GM23248 (cell line): ENCODE data around the gene CDH10. TPM values are rescaled to one million over a fixed set of nuclear protein-coding genes. Genes with fewer than 3 reads are reported as not detected.

Experiments used
- DNase-seq: peaks from one replicate; pipeline ENCODE4 v3.0.0-alpha.2; 2015
- H2AFZ ChIP-seq: fragments of 200-600 bp; sonication (generic); 2 replicates; pipeline ENCODE4 v1.6.1; 2016; ENCODE audit warnings: antibody characterized with exemption
- H3F3A ChIP-seq: fragments of 200-600 bp; sonication (generic); 2 replicates; pipeline ENCODE4 v1.6.1; 2016; ENCODE audit warnings: mild to moderate bottlenecking, antibody characterized with exemption, mixed run types; ENCODE audit not compliant: insufficient read depth
- H3K27ac ChIP-seq: fragments of 200-600 bp; sonication (generic); 2 replicates; pipeline ENCODE4 v1.5.1; 2016; ENCODE audit warnings: mild to moderate bottlenecking
- H3K27me3 ChIP-seq: fragments of 200-600 bp; sonication (generic); replicated peaks from 2 replicates; pipeline ENCODE4 v1.6.1; 2016; ENCODE audit warnings: mild to moderate bottlenecking; ENCODE audit not compliant: insufficient read depth
- H3K36me3 ChIP-seq: fragments of 200-600 bp; sonication (generic); 2 replicates; pipeline ENCODE4 v1.6.1; 2016; ENCODE audit warnings: low read depth, mild to moderate bottlenecking
- H3K4me1 ChIP-seq: fragments of 200-600 bp; sonication (generic); 2 replicates; pipeline ENCODE4 v1.6.1; 2016; ENCODE audit warnings: mild to moderate bottlenecking; ENCODE audit not compliant: insufficient read depth
- H3K4me2 ChIP-seq: fragments of 200-600 bp; sonication (generic); one replicate; pipeline ENCODE4 v1.6.1; 2016; ENCODE audit warnings: mild to moderate bottlenecking; ENCODE audit not compliant: unreplicated experiment
- H3K4me3 ChIP-seq: fragments of 200-600 bp; sonication (generic); 2 replicates; pipeline ENCODE4 v1.5.1; 2016; ENCODE audit warnings: mild to moderate bottlenecking
- H3K79me2 ChIP-seq: fragments of 200-600 bp; sonication (generic); 2 replicates; pipeline ENCODE4 v1.6.1; 2016; ENCODE audit warnings: mild to moderate bottlenecking; ENCODE audit not compliant: insufficient read depth
- H3K9ac ChIP-seq: fragments of 200-600 bp; sonication (generic); 2 replicates; pipeline ENCODE4 v1.6.1; 2016; ENCODE audit warnings: mild to moderate bottlenecking
- H3K9me2 ChIP-seq: fragments of 200-600 bp; sonication (generic); 2 replicates; pipeline ENCODE4 v1.6.1; 2016; ENCODE audit warnings: mixed run types, mild to moderate bottlenecking, moderate library complexity; ENCODE audit not compliant: insufficient read depth
- H3K9me3 ChIP-seq: fragments of 200-600 bp; sonication (generic); one replicate; pipeline ENCODE4 v1.6.1; 2017; ENCODE audit warnings: low read depth
- H4K20me1 ChIP-seq: fragments of 200-600 bp; sonication (generic); 2 replicates; pipeline ENCODE4 v1.6.0; 2016; ENCODE audit not compliant: insufficient read depth
- EZH2 ChIP-seq: fragments of 200-600 bp; sonication (generic); IDR thresholded peaks from 2 replicates; pipeline ENCODE4 v1.6.1; 2018; ENCODE audit warnings: antibody characterized with exemption, mild to moderate bottlenecking; ENCODE audit not compliant: insufficient read depth, poor library complexity, severe bottlenecking
- EZH2phosphoT487 ChIP-seq: fragments of 200-600 bp; sonication (generic); IDR thresholded peaks from 2 replicates; pipeline ENCODE4 v1.6.1; 2018; ENCODE audit warnings: antibody characterized with exemption, moderate library complexity, mild to moderate bottlenecking, low read depth; ENCODE audit not compliant: insufficient read depth
- WGBS, 2 experiments: methylation state at CpG; one replicate each; pipeline ENCODE4 v1.1.6; 2015 to 2017; ENCODE audit warnings: low lambda C conversion rate in 2 of 2, low coverage in 1 of 2; ENCODE audit errors: missing lambda C conversion rate in 2 of 2; 5-methylcytosine and 5-hydroxymethylcytosine counted together
- in situ Hi-C: fragments of 300-500 bp; cut with MboI; formaldehyde crosslinking; loops from 2 replicates; pipeline ENCODE4 v1.15.0; 2020
- polyA plus RNA-seq: library from polyadenylated mRNA; unstranded; fragments of >200 nt; fragmentation: Nextera tagmentation; extraction: Ambion mirVana; gene quantifications from 2 replicates; pipeline ENCODE4 v1.2.1, GENCODE V29; 2016
- total RNA-seq: library from RNA; depleted of rRNA; stranded (reverse); fragments of >200 nt; shearing (Covaris generic); gene quantifications from 2 replicates; pipeline ENCODE4 v1.2.3, GENCODE V29; 2014

CDH10 gene
- total and polyA plus RNA-seq, 2 experiments from 2014 or later: 2.1 to 5.7 TPM

DNA sequence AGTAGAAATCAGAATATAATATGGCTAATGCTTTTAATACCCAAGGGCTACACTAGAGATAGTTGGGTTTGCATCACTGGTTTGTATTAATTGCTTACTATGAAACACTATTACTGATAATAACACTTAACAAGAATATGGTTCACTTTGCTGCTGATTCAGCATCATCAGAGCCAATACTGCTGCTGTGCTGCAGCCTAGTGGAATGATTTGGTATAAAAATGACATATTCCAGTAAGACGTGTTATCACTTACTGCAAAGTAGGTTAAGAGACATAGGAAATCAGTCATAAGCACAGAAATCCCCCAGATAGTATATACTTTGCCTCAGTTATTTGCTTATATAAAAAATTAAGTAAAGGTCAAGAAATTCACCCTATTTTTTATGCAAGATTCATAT is 2.8 kb downstream of the CDH10 start:
- no peak overlapping the region for H3K4me3 ChIP-seq
- no peaks in the 10 kb centered on the region for H3K9me2 ChIP-seq
- no peaks in the 10 kb centered on the region for H3F3A ChIP-seq
- no peak overlapping the region for H3K9ac ChIP-seq
- no peak for TF ChIP-seq EZH2phosphoT487
- TF ChIP-seq EZH2: no peak
- H3K4me1 ChIP-seq: no peaks in the 10 kb centered on the region
- peak; percentile 62 for DNase-seq
- in situ Hi-C loops: no loop called here
- no peaks in the 10 kb centered on the region for H3K9me3 ChIP-seq
- no peak overlapping the region for H3K4me2 ChIP-seq
- no peaks in the 10 kb centered on the region for H3K79me2 ChIP-seq
- 0% methylated on average over 1 of the region's 1 CpG for whole genome bisulfite sequencing, 2 experiments
- H3K36me3 ChIP-seq: no peaks in the 10 kb centered on the region
- no peak overlapping the region for H3K27ac ChIP-seq
- H2AFZ ChIP-seq: no peak overlapping the region
- no peaks in the 10 kb centered on the region for H4K20me1 ChIP-seq
- H3K27me3 ChIP-seq: no peaks in the 10 kb centered on the region

DNA sequence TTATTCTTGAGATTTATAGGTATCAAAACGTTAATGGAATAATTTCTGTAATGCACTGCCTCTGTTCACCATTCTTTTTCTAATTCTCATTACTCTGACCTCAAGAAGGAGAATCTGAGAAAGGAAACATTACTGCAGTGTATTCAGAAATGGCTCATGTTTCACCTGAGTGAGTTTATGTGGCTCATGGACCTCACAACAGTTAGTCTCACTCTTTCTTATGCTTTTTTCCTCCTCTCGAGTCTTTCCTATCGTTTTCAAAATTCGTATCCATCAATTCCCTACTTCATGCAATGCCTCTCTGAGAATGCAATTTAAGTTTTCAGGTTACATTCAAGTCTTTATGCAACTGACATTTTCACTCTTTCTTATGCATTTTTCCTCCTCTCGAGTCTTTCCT is 9.6 kb downstream of the CDH10 start:
- no peaks in the 10 kb centered on the region for H3K79me2 ChIP-seq
- no peak overlapping the region for H2AFZ ChIP-seq
- no peaks in the 10 kb centered on the region for H3K4me1 ChIP-seq
- 46 to 61% methylated on average over 5 of the region's 5 CpGs for WGBS, 2 experiments
- H3K27me3 ChIP-seq: no peaks in the 10 kb centered on the region
- no peak for DNase-seq
- no peak overlapping the region for H3K27ac ChIP-seq
- no peaks in the 10 kb centered on the region for H3K36me3 ChIP-seq
- H3K4me2 ChIP-seq: no peak overlapping the region
- in situ Hi-C loops: loop anchor here (10.0 kb wide), 1 partner anchor 380 kb away; no protein-coding TSS in a partner anchor
- no peak overlapping the region for H3K9ac ChIP-seq
- no peaks in the 10 kb centered on the region for H4K20me1 ChIP-seq
- H3K4me3 ChIP-seq: no peak overlapping the region
- no peaks in the 10 kb centered on the region for H3K9me2 ChIP-seq
- no peak for TF ChIP-seq EZH2
- no peak for TF ChIP-seq EZH2phosphoT487
- no peaks in the 10 kb centered on the region for H3F3A ChIP-seq
- no peaks in the 10 kb centered on the region for H3K9me3 ChIP-seq

DNA sequence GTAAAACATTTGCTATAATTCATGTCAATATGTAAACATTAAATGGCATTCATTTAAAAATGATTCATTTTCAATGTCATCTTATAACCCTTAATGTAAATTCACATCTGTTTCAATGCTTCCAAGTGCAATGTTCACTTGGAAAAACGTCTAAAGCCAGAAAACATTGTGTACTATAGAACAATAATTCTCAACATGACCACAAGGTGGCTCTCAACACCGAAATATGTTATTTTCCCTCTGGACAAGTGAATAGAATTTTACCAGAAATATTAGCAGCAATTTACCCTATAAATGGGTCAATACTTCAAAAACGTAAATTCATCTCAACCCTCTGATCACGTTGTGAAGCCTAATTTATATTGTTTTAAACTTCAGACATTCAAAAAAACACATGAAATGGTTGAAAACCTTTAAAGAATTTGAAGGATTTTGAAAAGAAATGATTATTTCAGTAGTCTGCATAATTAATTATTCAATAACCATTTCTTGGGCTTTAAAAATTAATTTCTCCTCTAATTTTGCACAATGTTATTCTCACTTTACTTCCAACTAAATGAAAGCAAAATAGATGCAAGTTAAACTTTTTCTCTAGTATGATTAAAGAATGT is 11.0 kb downstream of the CDH10 start:
- 0 to 1% methylated on average over 4 of the region's 4 CpGs for WGBS, 2 experiments

DNA sequence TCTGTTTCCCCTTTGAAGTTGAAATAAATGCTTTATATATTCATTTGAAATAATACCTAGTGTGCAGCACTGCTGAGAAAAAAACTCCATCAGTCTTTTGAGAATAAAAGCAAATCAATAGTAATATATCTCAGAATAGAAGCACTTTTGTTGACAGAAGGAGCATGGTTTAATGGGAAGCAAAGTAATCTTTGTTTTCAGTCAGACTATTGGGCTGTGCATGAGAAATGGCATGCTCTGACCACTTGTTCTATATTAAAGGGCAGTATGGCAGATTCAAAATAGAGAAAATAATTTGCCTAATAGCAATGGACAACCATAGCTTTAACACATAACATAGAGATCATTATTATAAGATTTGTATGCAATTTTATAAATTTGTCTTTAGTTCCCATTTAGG is 12.4 kb downstream of the CDH10 start:
- H4K20me1 ChIP-seq: no peaks in the 10 kb centered on the region
- H3K9me3 ChIP-seq: no peaks in the 10 kb centered on the region
- in situ Hi-C loops: loop anchor here (10.0 kb wide), 1 partner anchor 382 kb away; no protein-coding TSS in a partner anchor
- H3K9me2 ChIP-seq: no peaks in the 10 kb centered on the region
- H3K4me2 ChIP-seq: no peak overlapping the region
- no peaks in the 10 kb centered on the region for H3F3A ChIP-seq
- no peaks in the 10 kb centered on the region for H3K4me1 ChIP-seq
- H3K9ac ChIP-seq: no peak overlapping the region
- H3K4me3 ChIP-seq: no peak overlapping the region
- H3K79me2 ChIP-seq: no peaks in the 10 kb centered on the region
- TF ChIP-seq EZH2phosphoT487: no peak
- TF ChIP-seq EZH2: no peak
- no peak overlapping the region for H3K27ac ChIP-seq
- no peak overlapping the region for H2AFZ ChIP-seq
- no peak for DNase-seq
- no peaks in the 10 kb centered on the region for H3K27me3 ChIP-seq
- H3K36me3 ChIP-seq: no peaks in the 10 kb centered on the region

More for the DNA sequence above, 11.0 kb downstream of the CDH10 start:
- Histone ChIP-seq H4K20me1 (no peaks in the 10 kb centered on the region), H3F3A (no peaks in the 10 kb centered on the region), H3K36me3 (no peaks in the 10 kb centered on the region), H2AFZ (no peak overlapping the region), H3K9ac (no peak overlapping the region), H3K9me3 (no peaks in the 10 kb centered on the region), H3K79me2 (no peaks in the 10 kb centered on the region), H3K27me3 (no peaks in the 10 kb centered on the region), H3K4me1 (no peaks in the 10 kb centered on the region), H3K27ac (no peak overlapping the region), H3K4me2 (no peak overlapping the region), H3K9me2 (no peaks in the 10 kb centered on the region), H3K4me3 (no peak overlapping the region)
- in situ Hi-C loops: loop anchor here (10.0 kb wide), 1 partner anchor 381 kb away; no protein-coding TSS in a partner anchor
- TF ChIP-seq EZH2: no peak
- TF ChIP-seq EZH2phosphoT487: no peak
- peak; percentile 56 for DNase-seq

DNA sequence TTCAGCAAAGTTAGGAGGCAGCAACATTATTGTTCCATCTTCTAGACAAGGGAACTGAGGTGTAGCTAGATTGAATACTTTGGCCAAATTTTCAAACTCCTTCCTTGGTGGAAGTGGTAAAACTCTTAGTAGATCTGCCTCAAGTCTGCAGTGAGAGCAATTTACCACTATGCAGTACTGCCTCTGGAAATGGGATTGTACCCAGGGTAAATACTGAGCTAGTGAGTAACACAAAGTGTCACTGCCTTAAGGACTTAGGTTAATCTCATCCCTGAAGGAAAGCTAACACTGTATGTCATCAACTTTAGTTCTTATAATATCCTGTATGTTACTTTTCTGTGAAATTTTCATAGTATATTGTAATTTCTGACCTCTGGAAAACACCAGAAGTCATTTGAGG is 13.9 kb downstream of the CDH10 start:
- no peaks in the 10 kb centered on the region for H3K79me2 ChIP-seq
- H3K4me2 ChIP-seq: no peak overlapping the region
- no peak overlapping the region for H3K27ac ChIP-seq
- no peak overlapping the region for H3K9ac ChIP-seq
- no peak overlapping the region for H3K4me3 ChIP-seq
- no peaks in the 10 kb centered on the region for H3K9me2 ChIP-seq
- no peaks in the 10 kb centered on the region for H4K20me1 ChIP-seq
- H3K36me3 ChIP-seq: no peaks in the 10 kb centered on the region
- in situ Hi-C loops: loop anchor here (10.0 kb wide), 1 partner anchor 384 kb away; no protein-coding TSS in a partner anchor
- H2AFZ ChIP-seq: no peak overlapping the region
- no peaks in the 10 kb centered on the region for H3F3A ChIP-seq
- TF ChIP-seq EZH2 (no peak), EZH2phosphoT487 (no peak)
- DNase-seq: no peak
- no peaks in the 10 kb centered on the region for H3K4me1 ChIP-seq
- no peaks in the 10 kb centered on the region for H3K9me3 ChIP-seq
- H3K27me3 ChIP-seq: no peaks in the 10 kb centered on the region
